HG03571 (cell line): ENCODE results near the gene ADARB1.

Experiments used
- ATAC-seq: cut with Tn5 transposase; IDR thresholded peaks from one replicate; pipeline ENCODE4 v1.9.1; 2021; ENCODE audit not compliant: unreplicated experiment

Gene ADARB1

DNA sequence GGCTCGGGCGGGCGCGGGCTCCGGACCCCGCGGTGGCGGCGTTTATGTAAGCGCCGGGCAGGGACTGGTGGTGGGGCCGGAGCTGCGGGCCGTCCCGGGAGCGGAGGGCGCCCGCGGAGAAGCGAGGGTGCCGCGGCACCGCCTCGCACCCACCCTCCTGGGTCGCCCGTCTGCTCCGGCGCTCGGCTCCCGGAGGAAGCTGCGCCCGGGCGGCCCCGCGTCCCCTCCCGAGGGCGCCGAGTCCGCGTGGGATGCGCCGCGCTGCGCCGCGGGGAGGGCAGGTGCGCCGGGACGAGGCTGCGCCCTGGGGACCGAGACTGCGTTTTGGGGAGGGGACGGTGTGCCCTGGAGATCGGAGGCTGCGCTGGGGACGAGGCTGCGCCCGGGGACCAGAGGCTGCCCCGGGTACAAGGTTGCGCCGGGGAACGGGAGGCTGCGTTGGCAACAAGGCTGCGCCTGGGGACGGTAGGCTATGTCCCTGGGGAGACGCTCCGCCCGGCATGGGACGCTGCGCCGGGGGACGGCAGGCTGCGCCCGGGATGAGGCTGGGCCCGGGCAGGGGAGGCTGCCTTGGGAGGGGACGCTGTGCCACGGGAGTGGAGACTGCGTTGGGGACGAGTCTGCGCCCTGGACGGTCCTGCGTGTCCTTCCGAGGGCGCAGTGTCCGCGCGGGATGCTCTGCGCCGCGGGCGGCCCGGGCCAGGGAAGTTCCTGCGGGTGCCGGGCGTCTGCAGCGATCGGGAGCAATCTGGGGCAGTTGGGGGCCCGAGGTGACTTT, 627 bp downstream of the ADARB1 start:
- no peak for ATAC-seq

DNA sequence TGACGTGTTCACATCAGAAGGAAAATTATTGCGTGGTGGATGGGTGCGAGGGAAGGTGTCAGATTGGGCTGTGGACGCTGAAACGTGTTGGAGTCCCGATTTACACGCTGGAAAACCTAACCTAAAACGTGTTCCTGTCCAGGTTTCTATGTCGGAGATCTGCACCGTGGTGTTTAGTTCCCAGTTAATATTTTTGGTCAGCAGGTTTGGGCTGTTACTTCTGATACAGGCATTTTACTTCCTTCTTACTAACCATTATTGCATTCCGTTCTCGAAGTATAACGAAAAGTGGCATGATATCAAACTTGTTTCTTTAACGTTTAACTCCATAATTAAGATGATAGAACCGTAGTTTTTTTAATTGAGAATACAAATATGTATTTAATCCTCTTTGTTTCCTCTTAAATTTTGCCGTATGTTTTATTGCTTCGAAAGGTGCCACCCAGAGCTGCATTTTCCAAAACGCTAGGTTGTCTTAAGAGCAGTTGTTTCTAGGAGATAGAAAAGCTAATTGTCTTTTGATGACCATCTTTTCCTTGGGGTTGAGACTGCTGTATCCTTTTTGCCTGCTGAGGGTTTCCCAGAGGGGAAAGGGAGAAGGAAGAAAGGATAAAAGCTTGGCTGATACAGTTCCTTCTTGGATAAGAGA, 1.3 kb downstream of the ADARB1 start:
- no peak for ATAC-seq

DNA sequence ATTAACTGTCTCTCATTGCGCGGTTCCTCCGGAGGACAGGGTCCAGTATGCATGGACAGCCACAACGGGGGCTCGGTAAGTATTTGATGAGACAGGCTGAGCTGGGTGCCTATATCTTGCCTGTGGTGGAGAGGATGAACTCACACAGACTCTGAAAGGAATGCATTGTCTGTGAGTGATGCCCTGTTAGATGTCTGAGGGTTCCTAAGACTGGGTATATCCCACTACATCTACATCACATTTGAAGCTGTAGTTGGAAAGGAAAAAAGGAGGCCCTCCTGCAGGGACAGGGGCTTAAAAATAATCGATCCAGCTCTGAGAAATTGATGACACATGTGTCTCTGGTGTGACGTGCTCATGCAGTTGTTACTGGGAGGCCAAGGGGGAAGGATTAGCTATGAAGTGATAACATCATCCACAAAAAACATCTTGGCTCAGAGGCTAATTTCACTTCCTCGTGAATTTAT, 1.9 kb downstream of the ADARB1 start:
- no peak for ATAC-seq

GRCh38 chr21:45078371-45078770, 4.0 kb downstream of the ADARB1 start:
- no peak for ATAC-seq

DNA sequence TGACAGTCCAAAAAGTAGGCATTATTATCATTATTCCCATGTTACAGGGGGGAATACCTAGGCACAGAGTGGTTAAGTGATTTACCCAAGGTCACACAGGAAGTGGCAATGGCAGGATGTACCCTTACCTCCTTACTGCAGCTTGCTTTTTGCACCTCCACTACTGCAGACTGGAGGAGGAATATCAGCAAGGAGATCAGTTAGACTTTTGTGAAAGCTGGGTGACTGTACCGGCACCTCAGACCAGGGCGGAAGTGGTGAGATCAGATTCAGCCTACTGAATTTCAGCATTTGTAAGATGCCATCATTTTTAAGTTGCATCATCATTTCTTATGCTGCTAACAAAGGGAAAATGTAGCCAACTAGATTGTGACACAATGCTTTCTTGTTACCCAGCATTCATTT, 4.5 kb downstream of the ADARB1 start:
- no peak for ATAC-seq

GRCh38 chr21:45079351-45079750, 5.0 kb downstream of the ADARB1 start:
- no peak for ATAC-seq

GRCh38 chr21:45080232-45080631, 5.9 kb downstream of the ADARB1 start:
- ATAC-seq, result no peak

GRCh38 chr21:45080639-45081414, 6.4 kb downstream of the ADARB1 start:
- no peak for ATAC-seq

DNA sequence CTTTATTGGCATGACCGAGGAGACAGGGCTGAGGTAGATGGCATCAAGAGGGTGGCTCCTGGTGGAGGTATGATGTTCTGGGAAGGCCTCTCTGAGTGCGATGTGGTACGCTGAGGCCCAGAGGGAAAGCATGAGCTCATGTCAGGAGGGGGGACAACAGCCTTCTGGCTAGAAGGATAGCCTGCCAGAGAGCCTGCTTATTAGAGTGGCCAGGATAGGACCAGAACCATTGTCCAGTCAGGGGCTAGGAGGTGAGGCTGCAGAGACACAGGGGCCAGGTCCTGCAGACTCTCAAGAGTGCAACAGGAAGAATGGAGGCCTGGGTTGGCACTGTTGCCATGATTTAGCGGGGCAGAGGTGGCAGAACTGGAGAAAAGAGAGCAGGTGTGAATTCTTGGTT, 7.3 kb downstream of the ADARB1 start:
- no peak for ATAC-seq

- no peak for ATAC-seq
These were observed 8.4 kb downstream of the ADARB1 start for GRCh38 chr21:45082736-45083135.

- ATAC-seq, result no peak
These were observed 9.7 kb downstream of the ADARB1 start for GRCh38 chr21:45084121-45084520.

GRCh38 chr21:45084881-45085536, 10.6 kb downstream of the ADARB1 start:
- ATAC-seq, result no peak

DNA sequence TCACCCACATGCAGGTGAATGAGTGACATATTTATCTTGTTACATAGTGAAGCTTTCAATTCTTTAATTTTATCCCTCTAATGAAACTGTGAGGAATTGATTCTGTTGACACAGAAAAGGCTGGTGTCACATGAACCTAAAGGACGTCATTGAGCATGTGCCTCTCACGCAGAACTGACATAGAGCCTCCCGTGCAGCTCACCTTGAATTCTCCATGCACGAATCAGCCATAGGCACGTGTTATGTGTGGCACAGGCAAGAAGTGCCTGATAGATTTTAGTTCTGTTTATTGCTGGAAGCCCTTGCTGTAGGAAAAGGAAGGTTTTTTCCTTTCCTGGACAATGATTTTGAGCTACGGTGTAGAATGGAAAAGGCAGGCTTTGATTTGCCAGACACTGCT, 11.3 kb downstream of the ADARB1 start:
- ATAC-seq, result no peak

GRCh38 chr21:45086337-45086958, 12.1 kb downstream of the ADARB1 start:
- ATAC-seq, result no peak

GRCh38 chr21:45087022-45087823, 12.8 kb downstream of the ADARB1 start:
- ATAC-seq, result no peak

- ATAC-seq, result no peak
These were observed 13.7 kb downstream of the ADARB1 start for GRCh38 chr21:45088116-45088515.

GRCh38 chr21:45088729-45089128, 14.3 kb downstream of the ADARB1 start:
- no peak for ATAC-seq

GRCh38 chr21:45089964-45090363, 15.6 kb downstream of the ADARB1 start:
- no peak for ATAC-seq

- ATAC-seq, result no peak
These were observed 16.6 kb downstream of the ADARB1 start for GRCh38 chr21:45090966-45091365.
